Testis (tissue), 3 donors: Measurements from ENCODE around the gene FKBP9. TPM values are rescaled to one million over a fixed set of nuclear protein-coding genes. Genes with fewer than 3 reads are reported as not detected.
"Not testable (repeated sequence)": the region's sequence is repeated elsewhere in the genome, so short reads cannot be mapped to it uniquely, and the experiment has no call there.

ENCODE experiments used
- DNase-seq: peaks from one replicate; pipeline ENCODE4 v3.0.0-alpha.2; 2019
- H3K27ac ChIP-seq, 2 donors: fragments of 200-600 bp; sonication (generic); one replicate each; pipeline ENCODE4 v1.5.1; 2019
- H3K27me3 ChIP-seq: fragments of 200-600 bp; sonication (generic); one replicate; pipeline ENCODE4 v1.5.1; 2019
- H3K36me3 ChIP-seq: fragments of 200-600 bp; sonication (generic); one replicate; pipeline ENCODE4 v1.5.1; 2017; ENCODE audit warnings: low read depth; ENCODE audit errors: missing control alignments
- H3K4me1 ChIP-seq: fragments of 200-600 bp; sonication (generic); one replicate; pipeline ENCODE4 v1.5.1; 2019
- H3K4me3 ChIP-seq, 2 donors: fragments of 200-600 bp; sonication (generic); one replicate each; pipeline ENCODE4 v1.5.1; 2017 to 2019
- H3K9me3 ChIP-seq: fragments of 200-600 bp; sonication (generic); one replicate; pipeline ENCODE4 v1.5.1; 2017
- POLR2A ChIP-seq: fragments of 450-650 bp; IDR thresholded peaks from one replicate; pipeline ENCODE4 v1.6.1; 2017; ENCODE audit warnings: antibody characterized with exemption, mild to moderate bottlenecking, moderate library complexity
- WGBS, 2 donors: methylation state at CpG; one replicate each; pipeline ENCODE4 v1.1.5; 2018; 5-methylcytosine and 5-hydroxymethylcytosine counted together
- intact Hi-C: fragments of 100-400 bp; cut with DNase I; formaldehyde crosslinking; loops from one replicate; pipeline ENCODE4 v1.15.1; 2023; ENCODE audit warnings: low total_unique reads
- polyA plus RNA-seq: library from polyadenylated mRNA; stranded (reverse); fragments of 350-450 nt; fragmentation: Illumina TruSeq; extraction: RNeasy Lipid Tissue Mini Kit (QIAGEN cat#74804); gene quantifications from one replicate; pipeline ENCODE4 v1.2.3, GENCODE V29; 2014; ENCODE audit warnings: low read depth, low replicate concordance; ENCODE audit not compliant: insufficient read depth
- total RNA-seq, 2 donors: library from RNA; depleted of rRNA; stranded (reverse); fragments of >200 nt; gene quantifications; one replicate each; pipeline ENCODE4 v1.2.3, GENCODE V29; 2016
- TF ChIP-seq, protein P1 (sequence below), 3 experiments: fragments of 450-650 bp in 2 of 3; fragments of 200-600 bp in 1 of 3; sonication (generic) in 1 of 3; IDR thresholded peaks; one replicate each; pipeline ENCODE4 v1.5.1; 2016 to 2019; ENCODE audit warnings: antibody characterized with exemption in 3 of 3, mild to moderate bottlenecking in 2 of 3, moderate library complexity in 1 of 3

The FKBP9 gene
- total and polyA plus RNA-seq, 3 donors from 2014 or later: 43.5 to 95.1 (median 66.5) TPM

DNA sequence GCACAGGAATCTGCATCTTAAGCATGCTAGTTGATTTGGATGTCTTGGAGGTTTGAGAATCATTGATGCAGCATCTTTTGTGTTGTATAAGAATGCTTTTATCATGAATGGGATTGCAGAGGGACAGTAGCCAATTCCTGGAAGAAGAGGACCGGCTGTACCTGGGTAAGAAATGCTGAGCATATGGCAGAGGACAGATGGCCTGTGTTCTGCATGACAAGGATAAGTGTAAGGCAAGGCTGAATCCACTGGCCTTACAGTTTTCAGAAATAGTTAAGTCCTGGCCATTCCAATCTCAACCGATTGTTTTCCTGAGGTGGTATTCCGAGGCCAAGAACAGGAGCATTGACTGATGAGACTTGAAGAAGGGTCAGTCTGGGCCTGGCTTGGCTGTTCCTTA is 41.2 kb upstream of the FKBP9 start:
- Histone ChIP-seq H3K36me3 (no peaks in the 10 kb centered on the region), H3K27ac (no peak overlapping the region), H3K4me3 (no peak overlapping the region), H3K9me3 (no peaks in the 10 kb centered on the region), H3K27me3 (no peaks in the 10 kb centered on the region), H3K4me1 (no peaks in the 10 kb centered on the region)
- no peak for TF ChIP-seq POLR2A
- TF ChIP-seq, protein P1, sequence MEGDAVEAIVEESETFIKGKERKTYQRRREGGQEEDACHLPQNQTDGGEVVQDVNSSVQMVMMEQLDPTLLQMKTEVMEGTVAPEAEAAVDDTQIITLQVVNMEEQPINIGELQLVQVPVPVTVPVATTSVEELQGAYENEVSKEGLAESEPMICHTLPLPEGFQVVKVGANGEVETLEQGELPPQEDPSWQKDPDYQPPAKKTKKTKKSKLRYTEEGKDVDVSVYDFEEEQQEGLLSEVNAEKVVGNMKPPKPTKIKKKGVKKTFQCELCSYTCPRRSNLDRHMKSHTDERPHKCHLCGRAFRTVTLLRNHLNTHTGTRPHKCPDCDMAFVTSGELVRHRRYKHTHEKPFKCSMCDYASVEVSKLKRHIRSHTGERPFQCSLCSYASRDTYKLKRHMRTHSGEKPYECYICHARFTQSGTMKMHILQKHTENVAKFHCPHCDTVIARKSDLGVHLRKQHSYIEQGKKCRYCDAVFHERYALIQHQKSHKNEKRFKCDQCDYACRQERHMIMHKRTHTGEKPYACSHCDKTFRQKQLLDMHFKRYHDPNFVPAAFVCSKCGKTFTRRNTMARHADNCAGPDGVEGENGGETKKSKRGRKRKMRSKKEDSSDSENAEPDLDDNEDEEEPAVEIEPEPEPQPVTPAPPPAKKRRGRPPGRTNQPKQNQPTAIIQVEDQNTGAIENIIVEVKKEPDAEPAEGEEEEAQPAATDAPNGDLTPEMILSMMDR (IDR thresholded peaks at IDR 0.05): no peak
- intact Hi-C loops: no loop called here
- WGBS, 2 donors: 88 to 92% methylated on average over 3 of the region's 3 CpGs
- DNase-seq: no peak

DNA sequence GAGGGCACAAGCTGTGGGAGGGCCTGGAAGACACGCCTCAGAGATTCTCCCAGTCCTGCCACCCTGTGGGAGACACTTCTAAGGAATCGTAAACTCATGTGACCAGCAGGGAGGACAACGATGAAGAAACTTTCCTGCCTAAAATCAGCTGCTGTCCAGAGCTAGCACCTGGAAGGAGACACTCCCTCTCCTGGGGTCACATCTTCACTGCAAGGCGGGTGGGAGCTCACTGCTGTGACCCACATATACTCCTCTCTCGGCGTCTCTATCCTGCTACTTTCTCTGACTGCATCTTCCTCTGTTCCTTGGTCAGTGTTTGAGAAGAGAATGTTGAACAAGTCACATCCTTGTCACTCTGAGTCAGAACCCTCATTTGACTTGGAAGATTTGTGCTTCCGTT is 40.2 kb upstream of the FKBP9 start:
- DNase-seq, H3K27me3 ChIP-seq, H3K36me3 ChIP-seq, intact Hi-C loops, H3K4me3 ChIP-seq, H3K9me3 ChIP-seq, H3K27ac ChIP-seq, H3K4me1 ChIP-seq: not testable (repeated sequence)
- 95 to 100% methylated on average over 2 to 4 of the region's 7 CpGs for WGBS, 2 donors

DNA sequence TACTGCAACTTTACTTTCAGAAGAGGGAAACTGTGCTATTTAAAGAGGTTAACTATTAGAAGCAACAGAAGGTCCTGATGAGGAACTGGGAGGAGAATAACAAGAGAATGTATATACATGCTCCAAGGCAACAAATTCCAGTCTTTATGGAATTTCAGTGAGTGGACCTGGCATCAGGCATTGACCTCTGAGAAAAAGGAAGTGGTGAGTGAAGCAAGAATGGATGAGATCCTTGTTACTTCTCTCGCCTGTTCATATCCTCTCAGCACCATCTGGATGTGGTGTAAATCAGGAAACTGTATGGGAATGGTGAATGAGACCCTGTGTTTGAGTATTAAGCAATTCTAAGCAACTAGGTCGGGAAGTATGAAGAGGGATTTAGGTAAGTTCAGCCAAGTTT is 35.3 kb upstream of the FKBP9 start:
- Histone ChIP-seq H3K27me3 (no peaks in the 10 kb centered on the region), H3K4me1 (no peaks in the 10 kb centered on the region), H3K4me3 (no peak overlapping the region), H3K36me3 (no peaks in the 10 kb centered on the region), H3K9me3 (no peaks in the 10 kb centered on the region), H3K27ac (no peak overlapping the region)
- intact Hi-C loops: no loop called here
- DNase-seq: no peak
- WGBS, 2 donors: 83 to 93% methylated on average over 2 of the region's 2 CpGs
- TF ChIP-seq, protein P1 (IDR thresholded peaks at IDR 0.05): no peak
- no peak for TF ChIP-seq POLR2A

DNA sequence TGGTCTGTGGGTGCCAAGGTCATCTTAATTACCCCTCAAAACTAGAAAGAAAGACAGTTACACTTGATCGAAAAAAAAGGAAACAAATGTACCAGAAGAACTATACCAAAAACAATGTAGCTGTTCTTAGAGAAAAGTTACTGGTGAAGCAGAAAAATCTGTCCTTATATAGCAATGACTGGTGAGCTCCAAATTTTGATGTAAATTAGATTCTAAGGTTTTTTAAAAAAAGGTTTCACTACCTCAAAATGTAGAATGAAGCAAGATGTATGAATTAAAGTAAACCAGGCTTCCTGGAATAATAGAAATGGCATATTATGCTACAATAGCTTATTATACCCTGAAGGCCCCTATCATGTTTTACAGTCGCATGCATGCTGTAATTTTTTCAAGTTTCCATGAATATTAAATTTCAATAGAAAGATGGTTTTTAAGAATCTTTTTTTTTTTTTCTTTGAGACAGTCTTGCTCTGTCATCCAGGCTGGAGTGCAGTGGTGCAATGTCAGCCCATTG is 28.4 kb upstream of the FKBP9 start:
- DNase-seq: no peak
- Histone ChIP-seq H3K27me3 (no peaks in the 10 kb centered on the region), H3K27ac (no peak overlapping the region), H3K4me1 (peaks cover 6% of the 10 kb centered on the region), H3K9me3 (no peaks in the 10 kb centered on the region), H3K36me3 (no peaks in the 10 kb centered on the region), H3K4me3 (no peak overlapping the region)
- intact Hi-C loops: no loop called here
- TF ChIP-seq, protein P1 (IDR thresholded peaks at IDR 0.05): no peak
- 65 to 66% methylated on average over 2 of the region's 2 CpGs for WGBS, 2 donors

DNA sequence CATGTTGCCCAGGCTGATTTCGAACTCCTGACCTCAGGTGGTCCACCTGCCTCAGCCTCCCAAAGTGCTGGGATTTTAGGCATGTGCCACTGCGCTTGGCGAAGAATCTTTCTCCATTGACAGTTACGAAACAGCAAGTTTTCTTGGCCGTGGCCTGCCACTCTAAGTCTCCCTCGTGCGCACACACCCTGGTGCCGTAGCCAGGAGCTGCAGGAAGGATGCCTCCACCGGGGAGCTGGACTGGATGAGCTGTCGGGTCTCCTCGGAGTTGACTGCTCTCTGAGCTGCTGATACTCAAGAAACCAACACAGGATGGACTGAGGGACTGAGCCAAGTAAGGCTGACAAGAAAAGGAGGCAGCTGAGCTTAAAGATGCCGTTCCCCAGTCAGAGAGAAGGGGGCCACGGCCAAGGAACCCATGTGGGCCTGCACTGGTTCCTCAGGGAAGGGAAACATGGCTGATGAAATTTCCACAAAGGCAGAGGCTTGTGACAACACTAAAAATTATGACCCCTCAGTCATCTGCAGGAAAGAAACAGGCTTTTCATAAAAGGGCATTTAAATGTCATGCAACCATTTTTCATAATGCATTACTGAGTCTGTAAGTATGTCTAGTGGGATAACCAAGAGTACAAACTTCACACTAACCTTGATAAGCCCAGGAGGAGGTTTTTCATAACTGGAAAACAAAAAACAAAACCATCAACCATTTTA is 27.7 kb upstream of the FKBP9 start:
- H3K36me3 ChIP-seq: no peaks in the 10 kb centered on the region
- no peak for DNase-seq

More for the DNA sequence above, 27.7 kb upstream of the FKBP9 start:
- peaks cover 6% of the 10 kb centered on the region for H3K4me1 ChIP-seq
- H3K9me3 ChIP-seq: no peaks in the 10 kb centered on the region
- no peak overlapping the region for H3K4me3 ChIP-seq
- no peak for TF ChIP-seq POLR2A
- TF ChIP-seq, protein P1 (IDR thresholded peaks at IDR 0.05): no peak
- no peak overlapping the region for H3K27ac ChIP-seq
- intact Hi-C loops: no loop called here
- WGBS, 2 donors: 87 to 92% methylated on average over 13 of the region's 13 CpGs
- H3K27me3 ChIP-seq: no peaks in the 10 kb centered on the region
